SU-DHL-6 (cell line): Measurements from ENCODE around the gene DLG2.

Source experiments
- H2AFZ ChIP-seq: fragments of 200-600 bp; sonication (generic); 2 replicates; pipeline ENCODE4 v1.6.1; 2014; ENCODE audit warnings: low read depth, mild to moderate bottlenecking, moderate library complexity, mixed read lengths, antibody characterized with exemption, low read length; ENCODE audit not compliant: severe bottlenecking
- H3F3A ChIP-seq: fragments of 200-600 bp; shearing (Covaris generic); 2 replicates; pipeline ENCODE4 v1.6.0; 2016; ENCODE audit warnings: antibody characterized with exemption, mild to moderate bottlenecking; ENCODE audit not compliant: insufficient read depth
- H3K27ac ChIP-seq: fragments of 200-600 bp; sonication (generic); 2 replicates; pipeline ENCODE4 v1.5.1; 2016; ENCODE audit warnings: low read depth, mild to moderate bottlenecking, low read length, moderate library complexity, mixed read lengths
- H3K27me3 ChIP-seq: fragments of 200-600 bp; sonication (generic), shearing (Covaris generic); 2 replicates; pipeline ENCODE4 v1.6.0; 2014; ENCODE audit warnings: mild to moderate bottlenecking, low read length
- H3K36me3 ChIP-seq: fragments of 200-600 bp; sonication (generic); 2 replicates; pipeline ENCODE4 v1.6.1; 2014; ENCODE audit warnings: mild to moderate bottlenecking, low read length, mixed read lengths
- H3K4me2 ChIP-seq: fragments of 300-600, 200-600 bp; shearing (Covaris generic), sonication (generic); 2 replicates; pipeline ENCODE4 v1.6.0; 2014; ENCODE audit warnings: low read length, low read depth, mild to moderate bottlenecking; ENCODE audit not compliant: poor library complexity, severe bottlenecking
- H3K4me3 ChIP-seq: fragments of 200-600 bp; sonication (generic); 2 replicates; pipeline ENCODE4 v1.5.1; 2014; ENCODE audit warnings: antibody characterized with exemption, low read length, mild to moderate bottlenecking, mixed read lengths; ENCODE audit not compliant: insufficient read depth, poor library complexity, severe bottlenecking
- H3K79me2 ChIP-seq: fragments of 200-600 bp; sonication (generic); 2 replicates; pipeline ENCODE4 v1.6.1; 2014; ENCODE audit warnings: mild to moderate bottlenecking, low read length, moderate library complexity; ENCODE audit not compliant: insufficient read depth
- H3K9ac ChIP-seq: fragments of 200-600 bp; sonication (generic); 2 replicates; pipeline ENCODE4 v1.7.0; 2014; ENCODE audit warnings: mild to moderate bottlenecking, low read length
- H3K9me2 ChIP-seq: fragments of 200-600 bp; sonication (generic); replicated peaks from 2 replicates; pipeline ENCODE4 v1.6.1; 2014; ENCODE audit warnings: low read length; ENCODE audit not compliant: insufficient read depth
- H3K9me3 ChIP-seq: fragments of 200-600 bp; sonication (generic); 2 replicates; pipeline ENCODE4 v1.6.1; 2014; ENCODE audit warnings: low read length, mixed read lengths; ENCODE audit not compliant: insufficient read depth
- H4K20me1 ChIP-seq: fragments of 200-600 bp; sonication (generic); 2 replicates; pipeline ENCODE4 v1.6.1; 2014; ENCODE audit warnings: low read depth, mild to moderate bottlenecking, antibody characterized with exemption, low read length, moderate library complexity, mixed read lengths
- CTCF ChIP-seq: fragments of 200-600 bp; sonication (generic); IDR thresholded peaks from one replicate; pipeline ENCODE4 v1.5.1; 2017; ENCODE audit warnings: antibody characterized with exemption, mild to moderate bottlenecking, low read length, moderate library complexity; ENCODE audit not compliant: insufficient read depth, poor library complexity, severe bottlenecking
- EZH2phosphoT487 ChIP-seq: fragments of 200-600 bp; sonication (generic), shearing (Covaris generic); conservative IDR thresholded peaks from 2 replicates; pipeline ENCODE4 v1.6.1; 2018; ENCODE audit warnings: mild to moderate bottlenecking, antibody characterized with exemption, low read length, moderate library complexity, mixed read lengths

DLG2 gene

GRCh38 chr11:84648471-84648870 lies 978.7 kb downstream of the DLG2 start:
- Histone ChIP-seq H3K27me3 (no peaks in the 10 kb centered on the region), H2AFZ (no peak overlapping the region), H3K9me2 (no peaks in the 10 kb centered on the region; the same call in 1 of the 2 replicates), H3K36me3 (no peaks in the 10 kb centered on the region), H3K4me3 (no peak overlapping the region), H3F3A (no peaks in the 10 kb centered on the region), H3K79me2 (no peaks in the 10 kb centered on the region), H3K4me2 (no peak overlapping the region), H3K9me3 (no peaks in the 10 kb centered on the region), H3K9ac (no peak overlapping the region), H3K27ac (no peak overlapping the region), H4K20me1 (no peaks in the 10 kb centered on the region)
- TF ChIP-seq EZH2phosphoT487 (no peak), CTCF (no peak)

GRCh38 chr11:84645988-84646694 lies 981.0 kb downstream of the DLG2 start:
- Histone ChIP-seq H3K9ac (no peak overlapping the region), H3K4me2 (no peak overlapping the region), H3K79me2 (no peaks in the 10 kb centered on the region), H3K4me3 (no peak overlapping the region), H2AFZ (no peak overlapping the region), H3K27ac (no peak overlapping the region), H4K20me1 (no peaks in the 10 kb centered on the region), H3K9me2 (no peaks in the 10 kb centered on the region; the same call in 1 of the 2 replicates), H3F3A (no peaks in the 10 kb centered on the region), H3K9me3 (no peaks in the 10 kb centered on the region), H3K36me3 (no peaks in the 10 kb centered on the region), H3K27me3 (no peaks in the 10 kb centered on the region)
- TF ChIP-seq EZH2phosphoT487 (no peak), CTCF (no peak)

GRCh38 chr11:84642500-84642899 lies 984.6 kb downstream of the DLG2 start:
- H3K27me3 ChIP-seq: no peaks in the 10 kb centered on the region
- H2AFZ ChIP-seq: no peak overlapping the region
- no peaks in the 10 kb centered on the region for H3K9me3 ChIP-seq

More at GRCh38 chr11:84642500-84642899, 984.6 kb downstream of the DLG2 start:
- Histone ChIP-seq H3K4me2 (no peak overlapping the region), H3F3A (no peaks in the 10 kb centered on the region), H3K79me2 (no peaks in the 10 kb centered on the region), H3K36me3 (no peaks in the 10 kb centered on the region), H3K9me2 (no peaks in the 10 kb centered on the region), H4K20me1 (no peaks in the 10 kb centered on the region), H3K9ac (no peak overlapping the region), H3K27ac (no peak overlapping the region), H3K4me3 (no peak overlapping the region)
- TF ChIP-seq CTCF: no peak
- no peak for TF ChIP-seq EZH2phosphoT487
